SIG-M5 (cell line): ENCODE results near the gene GPR84.

Experiments
- DNase-seq: peaks from one replicate; lab custom pipeline; 2025; lab: John Stamatoyannopoulos, UW

The GPR84 gene

DNA sequence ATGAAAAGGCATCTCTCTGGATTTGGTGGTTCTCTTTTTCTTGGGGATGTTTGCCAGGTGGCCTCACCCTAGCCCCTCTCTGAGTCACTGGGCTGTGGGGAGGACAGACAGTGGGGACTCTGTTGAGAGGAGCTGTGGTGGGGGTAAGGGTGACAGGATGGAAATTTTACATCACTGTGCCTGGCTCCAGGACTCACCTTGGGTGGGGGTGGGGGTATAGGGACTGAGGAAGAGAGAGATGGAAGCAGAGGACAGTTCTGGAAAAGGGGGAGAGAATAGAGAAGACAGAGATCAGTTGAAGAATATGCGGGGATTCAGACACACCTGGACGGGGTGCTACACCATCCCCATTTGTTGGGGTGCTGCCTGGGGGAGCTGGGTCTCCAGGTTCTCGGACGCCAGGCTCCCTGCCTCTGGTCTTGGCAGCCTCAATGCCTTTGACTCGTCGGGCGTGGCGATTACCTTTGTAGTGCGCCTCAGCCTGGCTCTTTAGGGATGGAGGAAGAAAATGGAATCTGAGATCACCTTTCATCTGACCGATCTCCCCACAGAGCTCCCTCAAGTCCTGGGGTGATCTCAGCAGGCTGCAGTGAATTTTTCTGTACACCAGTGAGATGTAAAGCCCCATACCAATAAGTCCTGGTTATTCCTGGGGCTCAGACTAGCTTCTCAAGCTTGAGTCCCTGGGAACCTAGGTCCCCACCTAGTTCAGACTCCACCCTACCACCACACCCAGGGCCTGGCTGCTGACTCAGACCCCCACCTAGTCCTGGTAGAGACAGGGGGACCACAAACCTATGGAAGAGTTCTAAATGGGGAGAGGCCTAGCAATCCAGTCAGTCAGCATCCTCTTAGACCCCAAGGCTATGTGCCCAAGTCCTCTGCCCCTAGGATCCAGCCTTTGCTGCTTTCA, 9.6 kb upstream of the GPR84 start:
- DNase-seq: no peak

DNA sequence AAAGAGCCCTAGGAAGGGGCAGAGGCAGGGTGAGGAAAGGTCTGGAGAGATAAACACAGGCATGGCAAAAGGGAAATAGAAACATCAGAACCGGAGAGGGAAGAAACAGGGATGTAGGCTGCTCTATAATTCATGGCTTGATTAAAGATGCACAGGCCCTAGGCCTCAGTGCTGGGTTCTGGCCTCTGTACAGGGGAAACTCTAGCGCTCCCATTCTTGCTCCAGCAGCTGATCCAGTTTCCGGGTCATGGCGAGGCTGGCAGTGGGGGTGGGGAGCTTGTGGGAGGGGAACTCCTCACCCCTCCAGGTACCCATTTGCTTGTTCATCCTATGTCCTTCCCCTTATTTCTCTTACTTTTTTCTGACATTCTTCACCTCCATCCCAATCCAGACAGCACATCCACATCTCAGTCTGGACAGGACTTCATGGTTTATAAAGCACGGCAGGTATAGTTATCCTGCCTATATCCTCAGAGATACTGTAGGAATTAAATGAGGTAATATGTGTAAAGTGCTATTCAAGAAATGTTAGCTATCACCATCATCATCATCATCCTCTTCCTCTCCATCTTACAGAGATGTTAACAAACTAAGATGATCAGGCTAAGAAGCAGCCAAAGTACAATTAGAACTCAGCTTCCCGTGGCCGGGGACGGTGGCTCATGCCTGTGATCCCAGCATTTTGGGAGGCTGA, 8.0 kb upstream of the GPR84 start:
- DNase-seq: no peak

DNA sequence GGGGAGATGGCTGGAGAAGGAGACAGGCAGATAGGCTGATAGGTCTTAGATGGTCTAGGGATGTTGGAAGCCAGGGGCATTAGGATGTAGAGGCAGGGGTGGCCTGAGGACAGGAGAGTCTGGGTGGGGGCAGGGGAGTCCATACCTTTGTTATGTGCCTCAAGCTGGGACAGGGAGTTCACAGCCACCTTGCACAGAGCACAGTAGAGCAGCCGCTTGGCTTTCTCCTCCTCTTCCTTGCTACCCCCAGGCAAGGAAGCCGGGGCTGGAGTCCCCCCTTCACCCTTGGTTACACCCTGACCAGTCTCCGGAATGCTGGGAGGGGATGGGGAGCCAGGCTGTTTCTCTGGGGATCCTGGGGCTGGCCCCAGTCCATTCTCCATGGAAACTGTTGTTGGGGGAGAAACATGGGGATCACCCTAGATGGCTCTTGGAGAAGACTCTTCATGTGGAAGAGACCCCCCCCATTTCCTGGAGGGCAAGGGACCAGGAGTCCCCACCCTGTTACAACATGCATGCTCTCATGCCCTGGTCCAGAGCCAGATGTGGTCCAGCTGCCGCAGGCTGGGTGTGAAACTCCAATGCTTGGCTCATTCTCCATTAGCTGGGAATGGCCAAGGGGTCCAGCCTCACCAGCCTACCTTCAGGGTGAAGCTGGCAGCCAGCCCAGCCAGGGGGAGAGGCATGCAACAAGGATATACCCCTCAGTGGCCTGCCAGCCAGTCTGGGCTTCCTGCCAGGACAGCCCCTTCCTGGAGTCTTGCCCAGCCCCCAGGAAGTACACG, 7.2 kb upstream of the GPR84 start:
- no peak for DNase-seq

DNA sequence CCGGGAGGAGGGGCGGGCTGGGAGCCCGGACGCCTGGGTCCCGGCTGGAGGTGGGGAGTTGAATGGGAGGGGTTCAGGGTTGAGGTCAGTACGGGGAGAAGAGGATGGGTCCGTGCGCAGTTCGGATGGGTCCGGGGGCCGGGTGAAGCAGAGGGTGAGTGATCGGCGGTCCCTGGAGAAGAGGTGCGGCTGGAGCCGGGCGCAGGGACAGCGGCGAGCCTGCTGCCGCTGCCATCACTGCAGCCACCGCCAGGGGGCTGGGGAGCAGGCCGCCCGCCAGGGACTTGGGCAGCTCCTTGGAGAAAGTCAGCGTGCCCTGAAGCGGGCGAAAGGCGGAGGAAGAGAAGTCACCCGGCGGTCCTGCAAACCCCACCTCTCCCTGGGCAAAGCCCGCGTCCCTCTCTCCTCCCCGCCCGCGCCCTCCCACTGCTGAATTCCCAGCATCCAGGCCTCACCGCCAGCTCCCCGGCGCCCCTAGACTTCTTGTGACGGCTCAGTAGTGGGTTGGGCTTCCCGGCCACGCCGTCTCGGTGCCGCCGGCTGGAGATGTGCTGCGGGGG, 6.0 kb upstream of the GPR84 start:
- no peak for DNase-seq

DNA sequence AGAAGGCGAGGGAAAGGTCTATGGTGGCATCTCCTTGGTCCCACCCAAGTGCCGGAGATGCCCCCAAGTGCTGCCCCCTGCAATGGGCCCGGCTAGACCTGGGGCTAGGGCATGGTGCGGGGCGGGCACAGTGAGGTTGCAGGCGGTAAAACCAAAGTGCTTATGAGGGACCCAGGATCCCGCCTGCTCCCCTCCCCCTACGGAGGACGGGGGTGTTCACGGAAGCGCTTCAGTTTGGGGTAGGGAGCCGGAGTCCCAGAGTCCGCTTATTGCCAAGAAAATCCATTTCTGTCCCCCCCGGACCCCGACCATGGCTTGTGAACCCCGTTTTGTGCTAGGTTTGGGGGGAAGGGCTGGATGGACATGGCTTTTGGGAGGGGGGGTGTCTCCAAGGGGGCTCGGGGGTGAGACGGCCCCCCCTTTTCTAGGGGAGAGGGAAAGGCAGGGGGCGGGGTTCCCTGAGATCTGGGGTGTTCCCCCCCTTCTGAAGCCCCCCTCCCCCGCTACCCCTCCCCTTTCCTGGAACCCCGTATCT, 5.4 kb upstream of the GPR84 start:
- no peak for DNase-seq

DNA sequence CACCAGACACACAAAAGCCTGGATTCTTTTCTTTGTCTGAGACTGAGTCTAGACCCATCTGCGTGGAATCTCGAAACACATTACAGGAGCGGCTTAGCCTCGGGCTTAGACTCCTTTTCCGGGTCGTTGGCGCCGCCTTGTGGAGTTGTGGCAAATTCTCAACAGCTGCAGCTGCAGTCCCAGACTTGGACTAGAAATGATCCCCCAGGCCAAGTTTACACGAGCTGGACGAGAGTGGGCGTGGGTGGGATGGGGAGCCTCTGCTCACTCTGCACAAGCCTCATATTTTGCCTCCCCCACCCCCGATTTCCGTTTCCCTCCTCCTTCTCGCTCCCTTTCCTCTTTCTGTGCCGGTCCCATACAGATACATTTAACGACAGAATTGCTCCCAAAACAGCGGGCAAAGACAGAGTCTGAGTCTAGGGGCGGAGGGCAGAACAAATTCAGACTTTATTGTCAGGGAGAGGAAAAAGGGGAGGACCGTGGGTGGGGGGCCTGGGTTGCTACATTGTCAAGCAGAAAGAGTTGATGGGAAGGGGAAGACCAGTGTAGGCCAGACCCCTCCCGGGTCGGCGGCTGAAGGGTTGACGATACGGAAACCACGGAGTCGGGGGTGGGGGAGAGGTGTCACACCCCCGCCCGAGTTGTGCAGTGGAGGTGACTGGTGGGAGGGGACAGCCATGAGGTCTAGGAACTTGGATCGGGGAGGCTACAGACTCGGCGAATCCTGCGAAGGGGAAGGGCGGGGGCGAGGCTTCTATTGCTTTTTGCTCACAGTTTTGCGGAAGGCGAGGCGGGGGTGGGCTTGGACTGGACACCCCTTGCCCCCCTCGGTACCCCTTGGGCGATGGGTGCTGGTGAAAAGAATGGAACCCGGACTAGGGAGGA, 4.7 kb upstream of the GPR84 start:
- DNase-seq: no peak

DNA sequence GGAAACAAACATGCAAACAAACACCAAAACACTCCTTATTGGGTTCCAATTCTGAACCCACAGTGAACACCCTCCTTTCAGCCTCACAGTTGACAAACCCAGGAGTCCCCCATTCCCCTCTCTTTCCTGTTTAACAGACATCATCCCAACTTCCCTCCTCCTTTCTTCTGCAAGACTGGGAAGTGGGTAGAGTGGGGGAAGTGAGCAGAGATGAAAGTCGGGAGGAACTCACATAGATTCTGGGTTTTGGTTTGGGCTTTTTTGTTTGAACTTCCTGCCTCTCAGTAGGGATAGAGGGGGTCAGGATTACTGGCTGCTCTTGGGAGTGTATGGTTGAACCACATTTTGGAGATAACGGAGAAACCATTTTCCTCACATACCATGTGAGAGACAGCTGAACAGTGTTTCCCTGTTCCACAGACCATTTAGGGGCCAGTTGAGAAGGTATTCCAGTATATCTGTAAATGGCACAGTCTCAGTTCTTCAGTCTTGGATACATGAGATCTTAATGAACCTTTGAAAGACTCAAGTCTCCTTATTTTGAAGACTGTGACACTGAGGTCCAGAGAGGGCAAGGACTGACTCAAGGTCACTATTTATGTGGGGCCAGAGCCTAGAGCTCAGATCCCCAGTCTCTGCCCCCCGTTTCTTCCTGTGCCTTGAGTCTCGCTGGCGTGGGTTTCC, 3.9 kb upstream of the GPR84 start:
- no peak for DNase-seq

DNA sequence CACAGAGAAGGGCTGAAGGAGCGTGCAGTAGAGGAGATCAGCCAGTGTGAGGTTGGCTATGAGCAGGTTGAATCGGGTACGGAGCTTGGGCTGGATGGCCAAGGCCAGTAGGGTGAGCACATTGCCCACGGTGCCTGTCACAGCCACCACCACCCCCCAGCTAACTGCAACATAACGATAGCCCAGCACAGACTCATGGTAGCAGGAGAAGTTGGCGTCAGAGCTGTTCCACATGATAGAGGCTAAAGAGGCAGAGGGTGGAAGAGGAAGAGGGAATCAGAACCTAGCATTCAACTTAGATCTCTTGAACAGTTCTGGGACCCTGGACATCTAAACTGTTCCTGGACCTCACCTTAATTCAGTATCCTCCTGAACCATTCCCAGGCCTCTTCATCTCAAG, 668 bp downstream of the GPR84 start:
- no peak for DNase-seq

DNA sequence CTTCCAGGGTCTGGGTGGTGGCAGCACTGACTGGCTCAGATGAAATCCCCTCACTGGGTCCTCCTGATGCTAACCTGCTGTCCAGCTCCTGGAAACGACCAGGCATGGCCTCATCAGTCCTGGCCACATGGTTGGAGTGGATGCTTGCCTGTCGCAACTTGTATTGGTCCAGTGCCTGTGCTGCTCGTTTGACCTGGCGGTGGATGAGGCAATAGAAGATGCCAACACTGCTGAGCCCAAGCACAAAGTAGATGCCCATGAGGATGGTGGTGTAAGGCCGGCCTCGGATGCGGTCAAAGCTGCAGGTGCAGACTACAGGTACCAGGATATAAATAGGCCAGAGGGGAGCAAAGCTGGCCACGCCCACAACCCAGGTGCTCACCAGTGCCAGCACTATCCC, 1.2 kb downstream of the GPR84 start:
- DNase-seq: no peak

DNA sequence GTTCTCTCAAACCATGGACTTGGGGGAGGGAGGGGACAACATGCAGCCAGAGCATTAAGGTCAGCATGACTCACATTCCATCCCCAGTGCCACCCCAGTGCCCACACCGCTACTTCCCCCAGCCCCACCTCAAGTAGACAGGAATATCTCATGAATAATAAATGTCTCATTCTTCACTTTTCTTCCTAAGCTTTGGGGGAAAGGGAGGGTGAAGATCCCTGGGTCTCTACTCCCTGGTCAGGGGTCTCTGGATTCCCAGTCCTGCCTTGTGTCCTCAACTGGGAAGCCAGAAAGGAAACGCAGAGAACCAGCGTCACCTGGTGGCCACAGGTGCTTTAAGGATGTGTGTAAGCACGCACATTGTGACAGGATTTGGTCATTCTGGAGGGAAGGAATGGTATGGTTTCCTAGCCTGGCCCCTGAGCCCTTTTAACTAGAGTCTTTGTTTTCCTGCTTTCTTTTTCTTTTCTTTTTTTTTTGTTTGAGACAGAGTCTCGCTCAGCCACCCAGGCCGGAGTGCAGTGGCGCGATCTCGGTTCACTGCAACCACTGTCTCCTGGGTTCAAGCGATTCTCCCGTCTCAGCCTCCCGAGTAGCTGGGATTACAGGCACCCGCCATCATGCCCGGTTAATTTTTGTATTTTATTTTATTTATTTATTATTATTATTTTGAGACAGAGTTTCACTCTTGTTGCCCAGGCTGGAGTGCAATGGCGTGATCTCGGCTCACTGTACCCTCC, 3.4 kb downstream of the GPR84 start:
- DNase-seq: no peak

DNA sequence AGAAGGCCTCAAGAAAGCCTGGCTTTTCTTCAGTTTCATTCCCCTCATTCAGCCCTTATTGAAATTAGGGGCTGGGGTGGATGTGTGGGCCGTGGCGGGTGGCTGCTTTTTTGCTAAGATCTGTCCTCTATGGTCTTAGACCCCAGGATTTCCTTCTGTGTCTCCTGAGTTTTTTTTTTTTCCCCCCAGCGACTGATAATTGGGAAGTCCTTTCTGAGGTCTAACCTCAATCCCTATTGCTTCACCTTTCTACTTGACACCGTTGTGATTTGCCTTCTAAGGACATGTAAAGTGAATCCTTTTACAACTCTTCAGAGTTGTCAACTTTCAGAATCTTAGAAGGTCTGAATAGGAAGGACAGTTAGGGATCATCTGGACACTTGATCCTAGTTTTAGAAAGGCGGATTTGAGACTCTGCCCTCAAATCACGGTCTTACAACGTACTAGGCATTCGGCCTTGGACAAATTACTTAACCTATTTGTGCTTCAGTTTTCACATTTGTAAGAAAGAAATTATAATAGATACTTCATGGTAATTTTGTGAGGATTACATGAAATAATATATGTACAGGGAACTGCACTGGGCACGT, 4.4 kb downstream of the GPR84 start:
- no peak for DNase-seq

DNA sequence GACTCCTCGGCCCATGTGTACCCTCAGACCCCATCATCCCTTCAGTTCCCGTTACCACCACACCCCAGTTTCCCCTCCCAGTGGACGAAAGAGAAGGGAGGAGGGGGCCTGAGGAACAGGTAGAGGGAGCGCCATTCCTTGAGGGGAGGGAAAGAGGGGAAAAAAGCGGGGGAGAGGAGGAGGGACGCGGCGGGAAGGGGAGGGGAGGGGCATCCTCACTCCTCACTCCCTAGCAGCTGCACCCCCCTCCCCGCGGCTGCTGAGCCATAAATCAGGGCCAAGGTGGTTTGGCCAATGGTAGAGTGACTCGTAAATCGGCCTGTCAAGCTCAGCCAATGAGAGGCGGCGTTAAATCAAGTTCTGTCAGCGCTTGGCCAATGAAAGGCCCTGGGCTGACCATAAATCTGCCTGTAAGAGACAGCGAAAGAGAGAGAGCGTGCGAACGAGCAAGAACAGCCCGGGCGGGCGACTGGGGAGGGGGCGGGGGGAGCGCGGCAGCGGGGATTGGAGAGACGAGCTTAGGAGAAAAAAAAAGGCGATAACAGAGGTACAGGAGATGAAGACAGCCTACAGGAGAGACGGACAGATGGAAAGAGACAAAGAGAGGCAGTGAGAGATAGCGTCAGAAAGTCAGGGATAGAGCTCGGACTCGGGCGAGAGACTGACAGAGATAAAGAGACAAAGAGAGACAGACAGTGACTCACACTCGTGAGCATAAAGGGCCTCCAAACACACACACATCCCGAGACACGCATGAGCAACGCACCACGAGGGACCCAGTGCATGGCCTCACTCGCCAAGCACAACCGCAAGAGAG, 5.1 kb downstream of the GPR84 start:
- DNase-seq: peak; percentile 83

DNA sequence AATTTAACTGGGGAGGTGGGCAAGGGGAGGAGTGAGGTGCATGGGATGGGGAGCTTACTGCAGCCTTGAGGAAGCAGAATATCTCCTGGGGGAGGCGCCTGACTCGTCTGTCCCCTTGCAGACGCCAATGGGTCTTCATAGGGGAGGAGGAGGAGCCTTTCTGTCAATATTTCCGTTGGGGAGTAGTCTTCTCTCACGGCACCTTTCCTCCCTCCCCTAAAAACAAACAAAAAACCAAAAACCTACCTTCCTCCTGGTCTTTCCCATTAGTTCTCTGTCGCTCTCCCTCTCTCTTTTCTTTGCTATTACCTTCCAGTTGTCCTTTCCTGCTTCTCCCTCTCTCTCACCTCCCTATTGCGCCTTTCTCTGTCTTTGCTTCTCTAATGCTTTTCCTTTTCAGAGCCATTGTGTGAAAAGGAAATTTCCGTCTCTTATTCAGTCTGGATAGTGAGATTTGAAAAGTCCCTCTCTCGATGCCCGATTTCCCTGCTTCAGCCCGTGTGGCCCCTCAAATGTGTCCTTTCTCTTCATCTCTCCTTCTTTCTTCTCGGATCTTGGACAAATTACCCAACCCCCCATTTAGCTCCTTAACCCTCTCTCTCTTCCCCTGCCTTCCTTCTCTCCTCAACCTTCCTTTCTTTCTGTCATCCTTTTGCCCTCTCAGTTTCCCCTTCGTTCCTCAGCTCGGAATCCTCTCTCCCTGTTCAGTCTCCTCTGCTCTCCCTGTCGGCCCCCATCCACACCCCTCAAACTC, 5.9 kb downstream of the GPR84 start:
- no peak for DNase-seq

DNA sequence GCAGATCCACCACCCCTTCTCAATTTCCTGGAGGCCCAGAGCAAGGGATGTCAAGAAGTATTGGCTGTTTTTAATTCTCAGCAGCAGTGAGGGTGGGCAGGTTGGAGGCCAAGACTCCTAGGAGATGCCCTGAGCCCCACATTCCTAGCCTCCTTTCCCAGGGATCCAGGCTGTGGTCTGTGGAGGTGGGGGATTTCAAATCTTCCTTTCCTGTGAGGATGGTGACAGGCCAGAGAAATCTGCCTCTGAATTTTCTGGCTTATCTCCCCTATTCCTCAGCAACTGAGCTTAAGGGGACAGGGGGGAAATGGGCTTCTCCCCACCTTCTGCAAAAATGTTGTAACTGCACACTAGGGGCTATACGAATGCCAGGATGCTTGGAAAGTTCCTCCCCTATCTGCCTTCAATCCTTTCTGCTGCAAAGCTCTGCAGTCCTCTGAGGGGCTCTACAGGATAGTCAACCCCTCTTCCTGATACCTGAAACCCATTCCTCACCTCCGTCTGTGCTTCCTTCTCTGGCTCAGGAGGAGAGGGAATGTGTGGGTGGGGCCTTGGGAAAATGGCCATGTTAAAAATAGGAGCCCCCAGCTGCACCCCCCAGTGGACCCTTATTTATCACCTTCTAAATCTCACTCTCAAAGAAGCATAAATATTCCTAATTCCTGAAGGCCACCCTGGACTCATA, 6.6 kb downstream of the GPR84 start:
- no peak for DNase-seq

DNA sequence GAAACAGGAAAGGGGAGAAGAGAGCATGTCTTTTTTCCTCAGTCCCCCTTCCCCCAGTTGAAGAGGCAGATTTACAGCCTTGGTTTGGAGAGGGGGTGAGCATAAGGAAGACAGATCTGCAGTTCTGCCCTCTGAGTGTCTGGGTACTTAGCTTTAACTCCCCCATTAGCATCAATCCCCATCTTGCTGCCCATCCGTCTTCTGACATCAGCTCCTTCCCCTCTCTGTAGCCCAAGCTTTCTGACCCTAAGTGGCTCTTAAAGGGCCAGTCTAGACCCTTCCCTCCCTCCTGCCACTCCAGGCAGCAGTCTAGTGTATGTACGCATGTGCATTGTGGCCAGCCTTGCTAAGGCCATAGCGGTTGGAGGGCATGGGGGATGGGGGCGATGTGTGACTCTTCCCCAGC, 7.3 kb downstream of the GPR84 start:
- DNase-seq: no peak

DNA sequence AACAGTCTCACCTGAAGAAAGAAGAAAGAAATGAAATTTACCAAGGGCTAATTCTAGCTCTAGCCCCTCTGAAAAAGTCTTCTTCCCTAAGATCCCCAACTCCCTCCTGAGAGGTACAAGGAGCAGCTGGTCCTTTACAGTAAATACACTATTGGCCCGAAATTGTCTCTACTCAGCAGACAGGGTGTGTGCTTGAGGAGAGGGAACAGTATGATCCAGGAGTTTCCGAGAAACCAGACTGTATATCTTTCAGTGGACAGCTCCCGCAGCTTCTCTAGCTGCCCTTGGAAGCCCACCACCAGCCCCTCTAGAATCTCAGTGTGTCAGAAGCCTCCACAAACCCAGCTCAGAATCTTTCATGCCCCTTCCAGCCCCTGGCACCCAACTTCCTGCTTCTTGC, 8.1 kb downstream of the GPR84 start:
- no peak for DNase-seq
